Measurements from ENCODE around the gene TBC1D24. TPM values are rescaled to one million over a fixed set of nuclear protein-coding genes. Genes with fewer than 3 reads are reported as not detected.

The TBC1D24 gene
- total RNA-seq, 4 donors from 2014 or later, result 8.7 to 14.8 (median 9.9) TPM

DNA sequence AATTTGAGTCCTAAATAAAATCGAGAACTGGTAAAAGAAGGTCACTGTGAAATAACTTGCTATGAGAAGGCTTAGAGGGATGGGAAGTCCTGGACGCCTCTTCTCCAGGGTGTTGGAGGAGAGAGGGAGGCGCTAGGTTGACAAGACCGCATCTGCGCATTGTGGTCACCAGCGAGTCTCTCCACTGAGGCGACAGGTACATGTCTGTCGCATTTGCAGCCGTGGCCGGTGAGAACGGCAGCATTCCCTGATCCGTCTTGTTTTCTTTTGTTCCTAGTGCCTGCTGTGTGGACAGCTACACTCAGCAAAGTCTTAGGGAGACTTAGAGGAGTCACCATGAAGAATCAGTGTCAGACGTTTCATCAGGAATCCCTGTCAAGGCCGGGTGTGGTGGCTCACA, 30.8 kb downstream of the TBC1D24 start:
- in situ Hi-C loops (cut with MboI; ENCODE audit: low sequenced_read_pairs in 4 of 4), result loop anchor here in 1 of 4 donors (10.0 kb wide), 1 partner anchor 171 kb away; no protein-coding TSS in a partner anchor
- H3K4me1 ChIP-seq, result peaks cover 7 to 9% of the 10 kb centered on the region in 2 donors
- no peak for TF ChIP-seq CTCF (IDR thresholded peaks at IDR 0.05 in 4 of 5, conservative IDR thresholded peaks at IDR 0.05 in 1 of 5)
- no peak for TF ChIP-seq POLR2A (IDR thresholded peaks at IDR 0.05)
- no peaks in the 10 kb centered on the region for H3K27me3 ChIP-seq
- H3K9me3 ChIP-seq, result no peaks in the 10 kb centered on the region
- intact Hi-C loops (cut with DNase I; ENCODE audit: low total_unique reads), result no loop called here
- no peak overlapping the region for H3K27ac ChIP-seq
- no peak overlapping the region for H3K4me3 ChIP-seq
- DNase-seq, result no peak
- no peak for ATAC-seq
- no peaks in the 10 kb centered on the region for H3K36me3 ChIP-seq

DNA sequence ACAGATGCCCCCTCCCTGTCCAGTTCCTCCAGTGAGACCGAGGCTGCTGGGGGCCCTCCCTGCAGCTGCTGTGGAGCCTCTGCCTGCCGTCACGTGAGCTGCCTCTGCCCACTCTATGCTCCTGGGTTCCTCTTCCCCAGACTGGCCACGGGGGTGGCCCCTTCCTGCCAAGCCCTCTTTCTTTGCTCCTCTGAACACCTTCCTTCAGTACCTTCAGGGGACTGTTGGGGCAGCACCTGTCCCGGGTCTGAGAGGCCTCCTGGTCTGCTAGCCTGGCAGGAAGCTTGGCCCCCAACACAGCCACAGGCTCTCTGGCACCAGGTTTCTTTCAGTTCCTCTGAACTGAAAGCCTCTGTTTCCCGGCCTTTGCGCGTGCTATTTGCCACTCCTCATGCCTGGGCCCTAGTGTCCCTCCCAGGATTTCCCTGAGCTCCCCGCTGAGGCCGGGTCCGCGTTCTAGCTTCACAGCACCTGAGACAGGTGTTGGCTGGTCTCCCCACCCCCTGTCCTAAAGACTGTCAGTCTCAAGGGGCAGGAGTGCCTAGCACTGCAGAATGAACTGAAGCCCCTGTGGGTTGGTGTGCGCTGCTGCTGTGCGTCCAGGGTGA, 32.2 kb downstream of the TBC1D24 start:
- in situ Hi-C loops (cut with MboI; ENCODE audit: low sequenced_read_pairs in 4 of 4), result loop anchor here in 1 of 4 donors (10.0 kb wide), 1 partner anchor 172 kb away; no protein-coding TSS in a partner anchor
- no peaks in the 10 kb centered on the region for H3K4me1 ChIP-seq
- intact Hi-C loops (cut with DNase I; ENCODE audit: low total_unique reads), result no loop called here
- no peaks in the 10 kb centered on the region for H3K36me3 ChIP-seq
- H3K27me3 ChIP-seq, result no peaks in the 10 kb centered on the region
- no peak for DNase-seq
- ATAC-seq, result no peak
- H3K9me3 ChIP-seq, result no peaks in the 10 kb centered on the region
- peak overlapping the region in 3 of 4 donors; percentile 9 to 35 (median 28) for H3K27ac ChIP-seq
- no peak overlapping the region for H3K4me3 ChIP-seq
- TF ChIP-seq POLR2A (IDR thresholded peaks at IDR 0.05) (no peak), CTCF (IDR thresholded peaks at IDR 0.05 in 4 of 5, conservative IDR thresholded peaks at IDR 0.05 in 1 of 5) (no peak)

DNA sequence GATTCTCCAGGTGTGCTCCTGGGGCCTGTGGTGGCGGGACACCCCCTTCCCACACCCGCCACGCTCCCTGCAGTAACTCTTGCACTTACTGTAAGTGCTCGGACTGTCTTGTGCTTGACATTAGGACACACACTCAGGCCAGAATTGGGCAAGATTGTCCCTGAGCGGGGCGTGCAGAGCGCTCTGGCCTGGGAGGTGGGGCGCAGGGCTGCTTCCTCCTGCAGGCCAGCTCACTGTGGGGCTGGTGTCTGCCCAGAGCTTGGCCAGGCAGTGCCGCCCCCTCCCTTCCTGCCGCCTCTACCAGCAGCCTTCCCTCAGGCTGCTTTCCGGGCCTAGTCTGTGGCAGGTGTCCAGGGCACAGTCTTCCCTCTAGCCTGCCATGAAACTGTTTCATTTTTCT, 32.7 kb downstream of the TBC1D24 start:
- Histone ChIP-seq H3K9me3 (no peaks in the 10 kb centered on the region), H3K27me3 (no peaks in the 10 kb centered on the region), H3K36me3 (no peaks in the 10 kb centered on the region), H3K27ac (peak overlapping the region in 2 of 4 donors; percentile 9 to 35), H3K4me3 (no peak overlapping the region), H3K4me1 (peaks cover 0 to under 1% of the 10 kb centered on the region in 2 donors)
- in situ Hi-C loops (cut with MboI; ENCODE audit: low sequenced_read_pairs in 4 of 4), result loop anchor here in 1 of 4 donors (10.0 kb wide), 1 partner anchor 173 kb away; no protein-coding TSS in a partner anchor
- DNase-seq, result peak in 1 of 2 donors; percentile 46
- intact Hi-C loops (cut with DNase I; ENCODE audit: low total_unique reads), result no loop called here
- no peak for TF ChIP-seq CTCF (IDR thresholded peaks at IDR 0.05 in 4 of 5, conservative IDR thresholded peaks at IDR 0.05 in 1 of 5)
- TF ChIP-seq POLR2A (IDR thresholded peaks at IDR 0.05), result no peak
- ATAC-seq, result no peak

GRCh38 chr16:2508722-2509400, 33.9 kb downstream of the TBC1D24 start:
- peaks cover 6 to 7% of the 10 kb centered on the region in 2 donors for H3K4me1 ChIP-seq
- in situ Hi-C loops (cut with MboI; ENCODE audit: low sequenced_read_pairs in 4 of 4) (loop anchor here in 1 of 4 donors (10.0 kb wide), 1 partner anchor 174 kb away; no protein-coding TSS in a partner anchor), intact Hi-C loops (cut with DNase I; ENCODE audit: low total_unique reads) (no loop called here)
- no peak overlapping the region for H3K27ac ChIP-seq
- no peaks in the 10 kb centered on the region for H3K36me3 ChIP-seq
- no peaks in the 10 kb centered on the region for H3K27me3 ChIP-seq
- no peak for TF ChIP-seq POLR2A (IDR thresholded peaks at IDR 0.05)
- TF ChIP-seq CTCF (IDR thresholded peaks at IDR 0.05 in 4 of 5, conservative IDR thresholded peaks at IDR 0.05 in 1 of 5), result no peak
- no peaks in the 10 kb centered on the region for H3K9me3 ChIP-seq
- no peak overlapping the region for H3K4me3 ChIP-seq
- no peak for DNase-seq
- no peak for ATAC-seq
